ENCODE data around the gene CFAP65.

The CFAP65 gene

GRCh38 chr2:218959761-218960308 lies 81.5 kb downstream of the CFAP65 start:
- no peak for TF ChIP-seq EZH2phosphoT487 (IDR thresholded peaks at IDR 0.05; ENCODE audit: low read depth)
- TF ChIP-seq CTCF (IDR thresholded peaks at IDR 0.05; ENCODE audit: low read depth, low read length): no peak
- Histone ChIP-seq H3K27me3 (ENCODE audit: low read depth, low read length) (no peaks in the 10 kb centered on the region), H3K79me2 (ENCODE audit: low read length) (no peaks in the 10 kb centered on the region), H3K4me1 (ENCODE audit: low read length) (peaks cover 5% of the 10 kb centered on the region; the same call in 1 of the 2 replicates), H4K20me1 (ENCODE audit: insufficient read depth, low read length) (no peaks in the 10 kb centered on the region), H2AFZ (ENCODE audit: low read depth, low read length) (no peak overlapping the region), H3K4me2 (ENCODE audit: low read length) (peak overlapping the region; percentile 70), H3K36me3 (replicated peaks; ENCODE audit: low read depth, low read length) (no peaks in the 10 kb centered on the region), H3K9me3 (ENCODE audit: insufficient read depth, low read length) (no peaks in the 10 kb centered on the region), H3K9ac (ENCODE audit: low read length) (peak overlapping the region; percentile 32; the same call in 1 of the 2 replicates), H3K27ac (ENCODE audit: low read length) (no peak overlapping the region), H3K4me3 (ENCODE audit: low read length) (peak overlapping the region; percentile 94)

GRCh38 chr2:218959141-218959731 lies 82.1 kb downstream of the CFAP65 start, which contains the start of gene CDK5R2:
Gene CDK5R2 (plus strand): TSS chr2:218959666. CDS start chr2:218959821, 155 bp downstream.
- peaks cover 5% of the 10 kb centered on the region; the same call in 1 of the 2 replicates for H3K4me1 ChIP-seq (ENCODE audit: low read length)
- no peaks in the 10 kb centered on the region for H4K20me1 ChIP-seq (ENCODE audit: insufficient read depth, low read length)
- H3K9me3 ChIP-seq (ENCODE audit: insufficient read depth, low read length): no peaks in the 10 kb centered on the region
- H3K79me2 ChIP-seq (ENCODE audit: low read length): no peaks in the 10 kb centered on the region
- H3K27ac ChIP-seq (ENCODE audit: low read length): no peak within 1 kb of the TSS
- peak within 1 kb of the TSS; percentile 72 for H3K9ac ChIP-seq (ENCODE audit: low read length)
- H3K4me2 ChIP-seq (ENCODE audit: low read length): peak within 1 kb of the TSS; percentile 94
- H3K27me3 ChIP-seq (ENCODE audit: low read depth, low read length): no peaks in the 10 kb centered on the region
- TF ChIP-seq CTCF (IDR thresholded peaks at IDR 0.05; ENCODE audit: low read depth, low read length): no peak
- TF ChIP-seq EZH2phosphoT487 (IDR thresholded peaks at IDR 0.05; ENCODE audit: low read depth): no peak
- H3K4me3 ChIP-seq (ENCODE audit: low read length): peak within 1 kb of the TSS; percentile 94
- H3K36me3 ChIP-seq (replicated peaks; ENCODE audit: low read depth, low read length): no peaks in the 10 kb centered on the region
- H2AFZ ChIP-seq (ENCODE audit: low read depth, low read length): peak within 1 kb of the TSS; percentile 78; the same call in 1 of the 2 replicates

GRCh38 chr2:218958276-218958675 lies 83.0 kb downstream of the CFAP65 start:
- Histone ChIP-seq H3K27ac (ENCODE audit: low read length) (no peak overlapping the region), H3K4me1 (ENCODE audit: low read length) (peaks cover 5% of the 10 kb centered on the region; the same call in 1 of the 2 replicates), H3K9ac (ENCODE audit: low read length) (no peak overlapping the region), H3K36me3 (replicated peaks; ENCODE audit: low read depth, low read length) (no peaks in the 10 kb centered on the region), H3K4me3 (ENCODE audit: low read length) (no peak overlapping the region), H3K9me3 (ENCODE audit: insufficient read depth, low read length) (no peaks in the 10 kb centered on the region), H2AFZ (ENCODE audit: low read depth, low read length) (no peak overlapping the region), H4K20me1 (ENCODE audit: insufficient read depth, low read length) (no peaks in the 10 kb centered on the region), H3K4me2 (ENCODE audit: low read length) (peak overlapping the region; percentile 94; the same call in 1 of the 2 replicates), H3K27me3 (ENCODE audit: low read depth, low read length) (no peaks in the 10 kb centered on the region), H3K79me2 (ENCODE audit: low read length) (no peaks in the 10 kb centered on the region)
- TF ChIP-seq EZH2phosphoT487 (IDR thresholded peaks at IDR 0.05; ENCODE audit: low read depth) (no peak), CTCF (IDR thresholded peaks at IDR 0.05; ENCODE audit: low read depth, low read length) (no peak)

- peaks cover 5% of the 10 kb centered on the region; the same call in 1 of the 2 replicates for H3K4me1 ChIP-seq (ENCODE audit: low read length)
- no peak overlapping the region for H3K9ac ChIP-seq (ENCODE audit: low read length)
- H3K4me3 ChIP-seq (ENCODE audit: low read length): no peak overlapping the region
- no peaks in the 10 kb centered on the region for H3K36me3 ChIP-seq (replicated peaks; ENCODE audit: low read depth, low read length)
- H3K27ac ChIP-seq (ENCODE audit: low read length): no peak overlapping the region
- no peaks in the 10 kb centered on the region for H3K27me3 ChIP-seq (ENCODE audit: low read depth, low read length)
- H3K79me2 ChIP-seq (ENCODE audit: low read length): no peaks in the 10 kb centered on the region
- H3K4me2 ChIP-seq (ENCODE audit: low read length): no peak overlapping the region
- H4K20me1 ChIP-seq (ENCODE audit: insufficient read depth, low read length): no peaks in the 10 kb centered on the region
- H3K9me3 ChIP-seq (ENCODE audit: insufficient read depth, low read length): no peaks in the 10 kb centered on the region
- no peak for TF ChIP-seq CTCF (IDR thresholded peaks at IDR 0.05; ENCODE audit: low read depth, low read length)
- TF ChIP-seq EZH2phosphoT487 (IDR thresholded peaks at IDR 0.05; ENCODE audit: low read depth): no peak
- no peak overlapping the region for H2AFZ ChIP-seq (ENCODE audit: low read depth, low read length)
Observed at GRCh38 chr2:218957671-218958070, 83.6 kb downstream of the CFAP65 start.

All from OCI-LY3 (cell line).